Measurements from ENCODE around the gene ZSWIM3. TPM values are rescaled to one million over a fixed set of nuclear protein-coding genes. Genes with fewer than 3 reads are reported as not detected.

ZSWIM3 gene
- total RNA-seq, 1 donor, result 5.6 TPM

DNA sequence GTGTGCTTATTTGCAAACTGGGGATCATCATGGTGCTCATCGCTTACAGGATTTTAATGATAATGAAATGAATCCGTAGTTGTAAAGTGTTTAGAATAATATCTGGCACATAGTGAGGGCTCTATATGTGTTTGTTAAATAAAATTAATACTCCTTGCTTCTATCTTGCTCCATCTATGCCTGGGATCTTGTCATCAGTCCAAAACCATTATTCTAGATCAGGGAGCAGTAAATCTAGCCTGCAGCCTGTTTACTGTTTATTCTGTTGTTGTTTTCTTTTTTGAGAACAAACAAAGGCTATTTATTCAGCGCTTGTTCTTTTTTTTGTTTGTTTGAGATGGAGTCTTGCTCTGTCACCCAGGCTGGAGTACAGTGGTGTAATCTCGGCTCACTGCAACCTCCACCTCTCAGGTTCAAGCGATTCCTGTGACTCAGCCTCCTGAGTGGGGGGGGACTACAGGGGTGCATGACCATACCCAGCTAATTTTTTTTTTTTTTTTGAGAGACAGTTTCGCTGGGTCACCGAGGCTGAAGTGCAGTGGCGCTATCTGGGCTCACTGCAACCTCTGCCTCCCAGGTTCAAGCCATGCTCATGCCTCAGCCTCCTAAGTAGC, 8.3 kb upstream of the ZSWIM3 start:
- TF ChIP-seq, protein P1, sequence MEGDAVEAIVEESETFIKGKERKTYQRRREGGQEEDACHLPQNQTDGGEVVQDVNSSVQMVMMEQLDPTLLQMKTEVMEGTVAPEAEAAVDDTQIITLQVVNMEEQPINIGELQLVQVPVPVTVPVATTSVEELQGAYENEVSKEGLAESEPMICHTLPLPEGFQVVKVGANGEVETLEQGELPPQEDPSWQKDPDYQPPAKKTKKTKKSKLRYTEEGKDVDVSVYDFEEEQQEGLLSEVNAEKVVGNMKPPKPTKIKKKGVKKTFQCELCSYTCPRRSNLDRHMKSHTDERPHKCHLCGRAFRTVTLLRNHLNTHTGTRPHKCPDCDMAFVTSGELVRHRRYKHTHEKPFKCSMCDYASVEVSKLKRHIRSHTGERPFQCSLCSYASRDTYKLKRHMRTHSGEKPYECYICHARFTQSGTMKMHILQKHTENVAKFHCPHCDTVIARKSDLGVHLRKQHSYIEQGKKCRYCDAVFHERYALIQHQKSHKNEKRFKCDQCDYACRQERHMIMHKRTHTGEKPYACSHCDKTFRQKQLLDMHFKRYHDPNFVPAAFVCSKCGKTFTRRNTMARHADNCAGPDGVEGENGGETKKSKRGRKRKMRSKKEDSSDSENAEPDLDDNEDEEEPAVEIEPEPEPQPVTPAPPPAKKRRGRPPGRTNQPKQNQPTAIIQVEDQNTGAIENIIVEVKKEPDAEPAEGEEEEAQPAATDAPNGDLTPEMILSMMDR (IDR thresholded peaks at IDR 0.05; ENCODE audit: insufficient read depth, low read depth, low read length), result no peak
- no peak for DNase-seq (ENCODE audit: low read depth)
- no peak overlapping the region for H3K4me3 ChIP-seq (ENCODE audit: low read depth, low read length)

DNA sequence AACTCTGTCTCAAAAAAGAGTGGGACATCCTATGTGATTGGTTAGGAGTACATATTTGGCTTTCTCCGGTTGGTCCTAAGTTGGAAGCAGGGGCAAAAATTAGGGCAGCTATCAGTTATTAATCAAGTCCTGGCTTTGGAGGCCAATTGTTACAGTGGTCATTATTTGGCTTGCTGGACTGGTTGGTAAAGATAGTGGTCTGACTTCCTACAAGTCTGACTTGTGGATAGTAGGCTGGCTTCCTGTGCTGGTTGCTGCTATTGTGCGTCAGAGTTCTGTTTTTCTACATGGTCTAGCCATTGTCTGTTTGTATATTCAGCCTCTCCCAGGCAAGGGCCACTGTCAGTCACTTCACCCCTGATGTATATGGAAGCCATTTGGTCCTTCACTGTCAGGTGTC, 7.2 kb upstream of the ZSWIM3 start:
- H3K4me3 ChIP-seq (ENCODE audit: low read depth, low read length), result no peak overlapping the region
- DNase-seq (ENCODE audit: low read depth), result no peak
- TF ChIP-seq, protein P1 (IDR thresholded peaks at IDR 0.05; ENCODE audit: insufficient read depth, low read depth, low read length), result no peak

DNA sequence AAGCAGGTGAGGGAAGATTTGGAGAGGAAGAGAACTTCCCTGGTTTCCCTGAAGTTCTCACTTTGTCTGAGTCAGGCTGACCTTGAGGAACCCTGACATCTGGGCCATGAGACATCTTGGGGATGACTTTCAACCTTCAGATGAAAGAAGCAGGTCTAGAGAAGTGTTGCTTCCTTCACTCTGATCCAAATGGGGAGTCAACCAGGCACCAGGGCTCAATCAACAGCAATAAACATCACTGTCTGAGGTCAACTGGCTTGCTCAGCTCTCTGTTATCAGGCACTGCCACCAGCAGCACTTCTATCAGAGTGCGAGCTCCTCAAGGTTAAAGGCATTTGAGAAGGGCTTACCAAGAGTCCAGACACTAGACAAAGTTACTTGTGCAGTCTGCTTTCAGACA, 6.5 kb upstream of the ZSWIM3 start:
- DNase-seq (ENCODE audit: low read depth), result no peak
- H3K4me3 ChIP-seq (ENCODE audit: low read depth, low read length), result no peak overlapping the region
- TF ChIP-seq, protein P1 (IDR thresholded peaks at IDR 0.05; ENCODE audit: insufficient read depth, low read depth, low read length), result no peak

DNA sequence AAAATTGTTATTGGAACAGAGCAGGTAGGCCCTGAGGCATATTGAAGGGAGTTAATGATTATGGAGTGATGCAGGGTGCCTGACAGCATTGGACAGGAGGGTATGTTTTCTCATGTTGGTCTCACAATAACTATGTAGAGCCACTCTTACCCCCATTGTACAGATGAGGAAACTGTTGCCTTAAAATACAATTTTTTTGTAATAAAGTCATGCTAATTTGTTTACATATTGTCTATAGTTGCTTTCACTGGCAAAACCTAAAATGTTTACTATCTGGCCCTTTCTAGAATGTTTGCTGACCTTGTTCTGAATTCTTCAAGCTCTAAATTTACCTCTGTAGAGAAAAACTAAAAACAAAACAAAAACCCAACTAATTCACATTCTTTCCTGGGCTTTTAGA, 5.9 kb upstream of the ZSWIM3 start:
- no peak overlapping the region for H3K4me3 ChIP-seq (ENCODE audit: low read depth, low read length)
- TF ChIP-seq, protein P1 (IDR thresholded peaks at IDR 0.05; ENCODE audit: insufficient read depth, low read depth, low read length), result no peak
- DNase-seq (ENCODE audit: low read depth), result no peak

DNA sequence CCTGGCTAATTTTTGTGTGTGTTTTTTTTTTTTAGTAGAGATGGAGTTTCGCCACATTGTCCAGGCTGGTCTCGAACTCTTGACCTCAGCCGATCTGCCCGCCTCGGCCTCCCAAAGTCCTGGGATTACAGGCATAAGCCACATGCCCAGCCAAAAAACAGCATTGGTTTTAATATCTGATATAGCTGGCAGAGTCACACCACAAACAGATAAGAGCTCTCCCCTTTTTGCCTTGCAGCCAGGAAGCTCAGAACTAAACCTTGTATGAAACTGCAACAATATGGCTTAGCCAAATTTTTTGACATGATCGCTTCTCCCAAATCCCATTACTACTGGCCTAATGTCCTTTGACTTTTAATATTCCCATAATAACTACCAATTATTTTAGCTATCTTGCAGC, 5.1 kb upstream of the ZSWIM3 start:
- TF ChIP-seq, protein P1 (IDR thresholded peaks at IDR 0.05; ENCODE audit: insufficient read depth, low read depth, low read length), result no peak
- DNase-seq (ENCODE audit: low read depth), result no peak
- H3K4me3 ChIP-seq (ENCODE audit: low read depth, low read length), result no peak overlapping the region

DNA sequence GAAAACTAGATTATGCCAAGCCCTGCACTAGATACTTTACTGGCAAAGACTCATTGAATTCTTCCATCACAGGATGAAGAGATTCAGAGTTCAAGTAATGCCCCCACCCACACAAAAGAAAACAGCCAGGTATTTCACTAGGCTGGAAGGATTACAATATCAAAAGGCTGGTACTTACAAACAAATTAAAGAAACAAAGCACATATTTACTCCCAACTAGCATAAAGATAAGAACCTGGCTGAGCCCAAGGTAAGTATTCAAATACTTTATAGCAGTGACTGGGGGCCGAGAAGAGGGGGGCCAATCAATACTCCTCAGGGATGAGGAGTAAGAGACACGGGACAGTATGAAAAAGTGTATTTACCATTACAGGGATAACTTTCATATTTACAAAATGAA, 3.9 kb upstream of the ZSWIM3 start:
- TF ChIP-seq, protein P1 (IDR thresholded peaks at IDR 0.05; ENCODE audit: insufficient read depth, low read depth, low read length), result no peak
- DNase-seq (ENCODE audit: low read depth), result no peak
- H3K4me3 ChIP-seq (ENCODE audit: low read depth, low read length), result no peak overlapping the region

DNA sequence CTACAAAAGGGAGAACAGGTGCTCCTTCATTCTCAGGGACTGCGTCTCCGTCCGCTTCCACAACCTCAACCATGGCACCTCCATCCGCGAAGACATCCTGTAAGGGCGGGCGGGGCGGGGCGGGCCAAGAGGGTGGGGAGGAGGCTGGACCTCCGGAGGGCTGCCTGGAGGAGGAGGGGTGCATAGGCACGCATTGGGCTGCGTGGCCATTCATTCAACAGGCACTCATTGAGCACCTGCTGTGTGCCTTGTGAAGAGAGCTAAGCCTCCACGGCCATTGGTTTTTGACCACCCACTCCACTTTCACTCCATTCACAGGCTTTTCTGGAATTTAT, 435 bp downstream of the ZSWIM3 start:
- H3K4me3 ChIP-seq (ENCODE audit: low read depth, low read length), result peak overlapping the region; percentile 81
- DNase-seq (ENCODE audit: low read depth), result no peak
- TF ChIP-seq, protein P1 (IDR thresholded peaks at IDR 0.05; ENCODE audit: insufficient read depth, low read depth, low read length), result no peak

Data from fibroblast of villous mesenchyme (primary cell).